ENCODE measurements around the gene PAXX.
A peak's percentile ranks its signal among the peaks of the same experiment; 100 is the strongest.

DNA sequence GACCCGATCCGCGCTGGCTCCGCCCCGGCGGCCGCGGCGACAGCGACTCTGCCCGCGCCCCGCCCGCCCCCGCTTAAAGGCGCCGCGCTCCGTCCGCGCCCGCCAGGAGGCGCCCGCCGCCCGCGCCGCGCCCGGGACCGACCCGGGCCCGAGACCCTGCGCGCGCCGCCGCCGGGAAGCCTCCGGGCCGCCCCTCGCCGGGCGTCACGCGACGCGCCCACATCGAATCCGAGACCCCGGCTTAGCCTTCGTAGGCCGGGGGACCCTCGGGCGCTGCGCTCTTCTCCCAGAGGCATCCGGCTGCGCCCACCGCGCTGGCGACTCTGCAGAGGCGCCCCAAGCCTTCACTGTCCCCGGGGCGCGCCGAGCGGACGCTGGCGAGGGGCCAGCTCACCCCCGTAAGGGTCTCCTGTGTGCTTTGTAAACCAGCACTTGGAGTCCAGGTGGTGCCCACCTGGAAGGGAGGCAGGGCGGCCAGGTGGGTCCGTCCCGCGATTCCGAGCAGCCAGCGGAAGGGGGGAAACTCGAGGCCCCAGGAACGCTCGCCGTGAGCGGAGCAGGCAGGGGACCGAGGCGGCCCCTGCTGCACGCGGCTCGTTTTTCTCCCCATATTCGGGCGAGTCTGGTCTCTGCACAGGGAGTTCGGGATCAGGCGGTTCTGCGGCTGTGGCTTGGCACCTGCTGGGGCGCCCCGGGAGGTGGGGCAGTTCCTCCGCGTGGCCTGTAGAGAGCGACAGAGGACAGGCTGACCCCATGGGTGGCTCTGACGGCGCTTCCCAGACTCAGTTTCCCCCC, 36.2 kb downstream of the PAXX start:
- TF ChIP-seq, protein P1, sequence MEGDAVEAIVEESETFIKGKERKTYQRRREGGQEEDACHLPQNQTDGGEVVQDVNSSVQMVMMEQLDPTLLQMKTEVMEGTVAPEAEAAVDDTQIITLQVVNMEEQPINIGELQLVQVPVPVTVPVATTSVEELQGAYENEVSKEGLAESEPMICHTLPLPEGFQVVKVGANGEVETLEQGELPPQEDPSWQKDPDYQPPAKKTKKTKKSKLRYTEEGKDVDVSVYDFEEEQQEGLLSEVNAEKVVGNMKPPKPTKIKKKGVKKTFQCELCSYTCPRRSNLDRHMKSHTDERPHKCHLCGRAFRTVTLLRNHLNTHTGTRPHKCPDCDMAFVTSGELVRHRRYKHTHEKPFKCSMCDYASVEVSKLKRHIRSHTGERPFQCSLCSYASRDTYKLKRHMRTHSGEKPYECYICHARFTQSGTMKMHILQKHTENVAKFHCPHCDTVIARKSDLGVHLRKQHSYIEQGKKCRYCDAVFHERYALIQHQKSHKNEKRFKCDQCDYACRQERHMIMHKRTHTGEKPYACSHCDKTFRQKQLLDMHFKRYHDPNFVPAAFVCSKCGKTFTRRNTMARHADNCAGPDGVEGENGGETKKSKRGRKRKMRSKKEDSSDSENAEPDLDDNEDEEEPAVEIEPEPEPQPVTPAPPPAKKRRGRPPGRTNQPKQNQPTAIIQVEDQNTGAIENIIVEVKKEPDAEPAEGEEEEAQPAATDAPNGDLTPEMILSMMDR (IDR thresholded peaks at IDR 0.05) = peak in 3 of 5 experiments; percentile 11 to 43 (median 27)
- TF ChIP-seq POLR2AphosphoS5 (IDR thresholded peaks at IDR 0.05) = no peak

All from transverse colon (tissue), 4 donors.